Body of pancreas (tissue), 4 donors: ENCODE measurements around the gene ADAD2. TPM values are rescaled to one million over a fixed set of nuclear protein-coding genes. Genes with fewer than 3 reads are reported as not detected.

ENCODE experiments used
- ATAC-seq: fragments of 150-250 bp; one replicate; pipeline ENCODE4 v1.9.1; 2016
- DNase-seq, 4 donors: peaks; one replicate each; pipeline ENCODE4 v3.0.0-alpha.2; 2019
- H3K27ac ChIP-seq, 4 donors: fragments of 200-600 bp; sonication (generic); 1 replicate in 3 of 4; 2 replicates in 1 of 4; pipeline versions ENCODE4 v1.5.1 to v1.6.1; 2016 to 2019; ENCODE audit warnings: mild to moderate bottlenecking in 1 of 4, mixed read lengths in 1 of 4, moderate library complexity in 1 of 4
- H3K27me3 ChIP-seq, 2 donors: fragments of 200-600 bp; sonication (generic); one replicate each; pipeline ENCODE4 v1.6.0; 2016; ENCODE audit warnings: mild to moderate bottlenecking in 1 of 2
- H3K36me3 ChIP-seq, 2 donors: fragments of 200-600 bp; sonication (generic); replicated peaks in 1 of 2; 2 replicates each; pipeline ENCODE4 v1.5.1; 2016; ENCODE audit warnings: low read depth in 2 of 2; ENCODE audit not compliant: insufficient read depth in 1 of 2
- H3K4me1 ChIP-seq: fragments of 200-600 bp; sonication (generic); one replicate; pipeline ENCODE4 v1.6.0; 2016
- H3K4me3 ChIP-seq, 2 donors: fragments of 200-600 bp; sonication (generic); 1 replicate in 1 of 2; 2 replicates in 1 of 2; pipeline ENCODE4 v1.5.1; 2016 to 2019
- H3K9me3 ChIP-seq, 3 donors: fragments of 200-600 bp; sonication (generic); 1 replicate in 2 of 3; 2 replicates in 1 of 3; pipeline ENCODE4 v1.5.1; 2016
- POLR2A ChIP-seq, 3 donors: fragments of 450-650 bp; IDR thresholded peaks; one replicate each; pipeline ENCODE4 v1.6.1; 2016; ENCODE audit warnings: antibody characterized with exemption in 3 of 3, mild to moderate bottlenecking in 2 of 3
- WGBS, 2 donors: methylation state at CpG; one replicate each; pipeline ENCODE4 v1.1.5; 2017; 5-methylcytosine and 5-hydroxymethylcytosine counted together
- intact Hi-C: fragments of 100-400 bp; cut with DNase I; formaldehyde crosslinking; loops from one replicate; pipeline ENCODE4 v1.15.1; 2023
- total RNA-seq, 2 donors: library from RNA; depleted of rRNA; stranded (reverse); fragments of >200 nt; gene quantifications; one replicate each; pipeline ENCODE4 v1.1.0, GENCODE V29; 2016
- TF ChIP-seq, protein P1 (sequence below), 7 experiments: fragments of 450-650 bp in 4 of 7; fragments of 200-600 bp in 3 of 7; sonication (generic) in 3 of 7; IDR thresholded peaks; one replicate each; pipeline ENCODE4 v1.5.1; 2016 to 2019; ENCODE audit warnings: antibody characterized with exemption in 7 of 7

ADAD2 gene
- total RNA-seq, 2 donors from 2014 or later, result 4.0 TPM; not detected in 1

DNA sequence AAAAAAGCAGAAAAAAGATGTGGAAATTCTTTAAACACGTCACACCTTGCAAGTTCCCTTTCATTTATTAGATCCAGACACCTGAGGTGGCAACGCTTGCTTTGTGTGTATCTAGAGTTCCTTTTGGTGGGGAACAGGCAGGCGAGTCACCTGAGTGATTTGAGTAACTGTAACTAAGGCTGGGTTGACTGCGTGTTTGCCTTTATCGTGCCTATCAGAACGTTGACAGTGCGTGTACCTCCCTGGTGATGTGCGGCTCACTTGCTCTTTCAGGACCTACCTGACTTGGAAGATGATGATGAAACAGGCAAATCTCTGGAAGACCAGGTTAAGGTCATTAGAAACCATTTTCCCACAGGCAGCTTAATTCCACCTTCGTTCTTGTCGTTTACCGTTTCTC lies 16.6 kb upstream of the ADAD2 start:
- Histone ChIP-seq H3K4me3 (no peak overlapping the region), H3K4me1 (peaks cover 24% of the 10 kb centered on the region), H3K36me3 (peaks cover 0 to 6% of the 10 kb centered on the region in 2 donors), H3K27ac (no peak overlapping the region), H3K9me3 (no peaks in the 10 kb centered on the region), H3K27me3 (no peaks in the 10 kb centered on the region)
- TF ChIP-seq POLR2A (IDR thresholded peaks at IDR 0.05), result no peak
- TF ChIP-seq, protein P1, sequence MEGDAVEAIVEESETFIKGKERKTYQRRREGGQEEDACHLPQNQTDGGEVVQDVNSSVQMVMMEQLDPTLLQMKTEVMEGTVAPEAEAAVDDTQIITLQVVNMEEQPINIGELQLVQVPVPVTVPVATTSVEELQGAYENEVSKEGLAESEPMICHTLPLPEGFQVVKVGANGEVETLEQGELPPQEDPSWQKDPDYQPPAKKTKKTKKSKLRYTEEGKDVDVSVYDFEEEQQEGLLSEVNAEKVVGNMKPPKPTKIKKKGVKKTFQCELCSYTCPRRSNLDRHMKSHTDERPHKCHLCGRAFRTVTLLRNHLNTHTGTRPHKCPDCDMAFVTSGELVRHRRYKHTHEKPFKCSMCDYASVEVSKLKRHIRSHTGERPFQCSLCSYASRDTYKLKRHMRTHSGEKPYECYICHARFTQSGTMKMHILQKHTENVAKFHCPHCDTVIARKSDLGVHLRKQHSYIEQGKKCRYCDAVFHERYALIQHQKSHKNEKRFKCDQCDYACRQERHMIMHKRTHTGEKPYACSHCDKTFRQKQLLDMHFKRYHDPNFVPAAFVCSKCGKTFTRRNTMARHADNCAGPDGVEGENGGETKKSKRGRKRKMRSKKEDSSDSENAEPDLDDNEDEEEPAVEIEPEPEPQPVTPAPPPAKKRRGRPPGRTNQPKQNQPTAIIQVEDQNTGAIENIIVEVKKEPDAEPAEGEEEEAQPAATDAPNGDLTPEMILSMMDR (IDR thresholded peaks at IDR 0.05), result no peak
- 48 to 59% methylated on average over 11 of the region's 11 CpGs for WGBS, 2 donors
- intact Hi-C loops, result no loop called here
- ATAC-seq (no peak), DNase-seq (no peak)

GRCh38 chr16:84175350-84176081 lies 15.4 kb upstream of the ADAD2 start:
- intact Hi-C loops, result no loop called here
- Histone ChIP-seq H3K36me3 (peaks cover 0 to 9% of the 10 kb centered on the region in 2 donors), H3K27me3 (no peaks in the 10 kb centered on the region), H3K9me3 (no peaks in the 10 kb centered on the region), H3K4me1 (peaks cover 24% of the 10 kb centered on the region), H3K27ac (peak overlapping the region in 2 of 4 donors; percentile 49 to 70), H3K4me3 (no peak overlapping the region)
- TF ChIP-seq POLR2A (IDR thresholded peaks at IDR 0.05), result no peak
- TF ChIP-seq, protein P1 (IDR thresholded peaks at IDR 0.05), result peak; percentile 54 to 90 (median 84)
- WGBS, 2 donors, result 15 to 21% methylated on average over 9 to 10 of the region's 10 CpGs
- DNase-seq (peak; percentile 53 to 74 (median 68)), ATAC-seq (peak; percentile 79)

GRCh38 chr16:84176192-84177053 lies 14.5 kb upstream of the ADAD2 start:
- peaks cover 0 to 17% of the 10 kb centered on the region in 2 donors for H3K36me3 ChIP-seq
- 53 to 64% methylated on average over 2 to 18 of the region's 18 CpGs for WGBS, 2 donors
- H3K27me3 ChIP-seq, result no peaks in the 10 kb centered on the region
- ATAC-seq, result no peak
- DNase-seq, result no peak
- peak overlapping the region; percentile 49 to 70 (median 54) for H3K27ac ChIP-seq
- intact Hi-C loops, result no loop called here
- TF ChIP-seq, protein P1 (IDR thresholded peaks at IDR 0.05), result no peak
- TF ChIP-seq POLR2A (IDR thresholded peaks at IDR 0.05), result no peak
- no peaks in the 10 kb centered on the region for H3K9me3 ChIP-seq
- peaks cover 24% of the 10 kb centered on the region for H3K4me1 ChIP-seq
- no peak overlapping the region for H3K4me3 ChIP-seq

DNA sequence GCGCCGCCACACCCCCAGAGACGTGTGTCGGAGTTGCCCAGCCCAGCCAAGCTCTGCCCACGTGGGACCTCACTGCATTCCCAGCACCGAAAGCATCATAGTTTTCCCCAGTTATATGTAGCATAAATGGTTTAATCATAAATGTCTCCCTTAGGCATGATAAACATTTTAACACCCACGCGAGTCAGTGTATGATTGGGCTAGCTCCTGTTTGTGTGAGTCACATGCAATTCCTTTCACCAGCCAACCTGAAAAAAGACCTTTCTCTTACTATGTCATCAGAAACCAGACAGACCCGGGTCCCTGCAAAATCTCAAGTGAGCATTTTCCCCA lies 13.2 kb upstream of the ADAD2 start:
- ATAC-seq (no peak), DNase-seq (no peak)
- H3K4me3 ChIP-seq, result no peak overlapping the region
- intact Hi-C loops, result no loop called here
- peaks cover 24% of the 10 kb centered on the region for H3K4me1 ChIP-seq
- peak overlapping the region; percentile 49 to 70 (median 54) for H3K27ac ChIP-seq
- peaks cover 0 to 21% of the 10 kb centered on the region in 2 donors for H3K36me3 ChIP-seq
- no peak for TF ChIP-seq POLR2A (IDR thresholded peaks at IDR 0.05)
- TF ChIP-seq, protein P1 (IDR thresholded peaks at IDR 0.05), result no peak
- no peaks in the 10 kb centered on the region for H3K27me3 ChIP-seq
- H3K9me3 ChIP-seq, result no peaks in the 10 kb centered on the region
- WGBS, 2 donors, result 70 to 75% methylated on average over 9 of the region's 9 CpGs
